Activated T-helper 9 cell treated with anti-CD3 and anti-CD28 coated beads, Interleukin-2, amount 50 U/mL, for 16 hours (primary cell): ENCODE results near the gene LY6G6C.
A peak's percentile ranks its signal among the peaks of the same experiment; 100 is the strongest.

Experiments
- DNase-seq: peaks from one replicate; pipeline ENCODE4 v3.0.0-alpha.2; 2020; ENCODE audit warnings: low read depth

LY6G6C gene, protein sequence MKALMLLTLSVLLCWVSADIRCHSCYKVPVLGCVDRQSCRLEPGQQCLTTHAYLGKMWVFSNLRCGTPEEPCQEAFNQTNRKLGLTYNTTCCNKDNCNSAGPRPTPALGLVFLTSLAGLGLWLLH

DNA sequence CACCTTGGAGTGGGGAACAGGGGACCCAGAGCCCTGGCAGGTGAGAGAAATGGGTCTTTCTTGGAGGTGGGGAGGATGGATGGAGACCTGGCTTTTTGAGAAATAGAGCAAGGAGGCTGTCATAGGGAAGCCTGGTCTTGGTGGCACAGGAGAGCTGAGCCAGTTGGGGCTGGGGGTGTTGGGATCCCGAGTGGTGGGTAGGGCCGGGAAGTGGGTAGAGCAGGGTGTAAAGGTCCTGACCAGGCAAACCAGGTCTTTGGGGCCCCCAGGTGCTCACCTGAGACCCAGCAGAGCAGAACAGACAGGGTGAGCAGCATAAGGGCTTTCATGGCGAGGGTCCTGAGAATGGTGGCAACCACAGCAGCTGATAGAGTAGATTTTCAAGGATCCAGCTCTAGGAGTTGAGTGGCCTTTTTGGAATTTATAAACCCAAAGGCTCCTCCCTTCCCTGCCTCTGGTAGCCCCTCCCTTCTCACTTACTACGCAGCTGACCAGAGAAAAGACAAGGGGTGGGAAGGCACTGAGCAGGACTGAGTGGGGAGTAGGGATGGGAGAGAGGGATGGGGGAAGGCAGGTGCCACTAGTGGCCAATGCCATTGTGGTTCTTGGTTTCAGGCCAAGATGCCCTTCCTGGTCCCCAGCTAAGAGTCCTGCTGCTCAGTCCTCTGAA, at the start of gene LY6G6C:
LY6G6C (minus strand) TSS at position 396 of the 670 bp plus-strand sequence; CDS start at position 329, 67 bp downstream.
- DNase-seq: no peak

DNA sequence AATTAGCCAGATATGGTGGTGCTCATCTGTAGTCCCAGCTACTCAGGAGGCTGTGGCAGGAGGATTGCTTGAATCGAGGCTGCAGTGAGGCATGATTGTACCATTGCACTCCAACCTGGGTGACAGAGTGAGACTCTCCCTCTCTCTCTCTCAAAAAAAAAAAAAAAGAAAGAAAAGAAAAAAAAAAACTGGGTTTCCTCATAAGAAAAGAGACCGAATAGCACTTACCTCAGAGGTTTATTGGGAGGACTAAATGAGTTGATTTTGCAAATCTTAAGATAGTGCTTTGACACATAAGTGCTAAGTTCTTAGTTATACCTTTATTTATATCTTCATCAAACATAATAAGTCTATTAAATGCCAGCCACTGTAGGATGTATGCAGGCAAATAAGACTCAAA, 49.3 kb upstream of the LY6G6C start:
- no peak for DNase-seq

DNA sequence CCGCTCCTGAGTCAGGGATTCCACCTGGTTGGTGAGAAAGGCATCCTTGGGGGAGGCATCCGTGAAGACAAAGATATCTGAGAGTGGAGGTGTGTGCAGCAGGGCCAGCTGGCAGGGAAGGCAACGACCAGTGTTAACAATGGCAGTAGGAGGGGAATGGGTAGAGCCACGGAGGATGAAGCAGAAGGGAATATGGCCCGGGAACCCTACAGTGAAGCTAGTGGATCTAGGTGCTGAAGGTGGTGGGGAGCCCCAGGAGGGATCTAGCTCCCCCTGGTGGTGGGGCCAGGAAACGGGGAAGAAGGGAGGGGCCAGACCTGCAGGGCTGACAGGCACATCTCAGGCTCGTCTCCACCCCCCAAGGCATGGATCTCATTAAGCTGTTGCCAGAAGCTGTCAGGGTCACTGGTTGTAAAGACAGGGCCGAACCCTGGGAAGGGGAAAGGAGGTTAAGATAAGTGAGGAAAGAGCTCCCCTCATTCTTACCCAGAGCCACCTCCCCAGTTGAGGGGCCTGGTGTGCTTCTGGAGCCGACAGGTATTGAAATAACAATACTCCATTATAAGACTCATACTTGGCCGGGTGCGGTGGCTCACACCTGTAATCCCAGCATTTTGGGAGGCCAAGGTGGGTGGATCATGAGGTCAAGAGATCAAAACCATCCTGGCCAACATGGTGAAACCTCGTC, 48.3 kb upstream of the LY6G6C start:
- DNase-seq: peak; percentile 69

DNA sequence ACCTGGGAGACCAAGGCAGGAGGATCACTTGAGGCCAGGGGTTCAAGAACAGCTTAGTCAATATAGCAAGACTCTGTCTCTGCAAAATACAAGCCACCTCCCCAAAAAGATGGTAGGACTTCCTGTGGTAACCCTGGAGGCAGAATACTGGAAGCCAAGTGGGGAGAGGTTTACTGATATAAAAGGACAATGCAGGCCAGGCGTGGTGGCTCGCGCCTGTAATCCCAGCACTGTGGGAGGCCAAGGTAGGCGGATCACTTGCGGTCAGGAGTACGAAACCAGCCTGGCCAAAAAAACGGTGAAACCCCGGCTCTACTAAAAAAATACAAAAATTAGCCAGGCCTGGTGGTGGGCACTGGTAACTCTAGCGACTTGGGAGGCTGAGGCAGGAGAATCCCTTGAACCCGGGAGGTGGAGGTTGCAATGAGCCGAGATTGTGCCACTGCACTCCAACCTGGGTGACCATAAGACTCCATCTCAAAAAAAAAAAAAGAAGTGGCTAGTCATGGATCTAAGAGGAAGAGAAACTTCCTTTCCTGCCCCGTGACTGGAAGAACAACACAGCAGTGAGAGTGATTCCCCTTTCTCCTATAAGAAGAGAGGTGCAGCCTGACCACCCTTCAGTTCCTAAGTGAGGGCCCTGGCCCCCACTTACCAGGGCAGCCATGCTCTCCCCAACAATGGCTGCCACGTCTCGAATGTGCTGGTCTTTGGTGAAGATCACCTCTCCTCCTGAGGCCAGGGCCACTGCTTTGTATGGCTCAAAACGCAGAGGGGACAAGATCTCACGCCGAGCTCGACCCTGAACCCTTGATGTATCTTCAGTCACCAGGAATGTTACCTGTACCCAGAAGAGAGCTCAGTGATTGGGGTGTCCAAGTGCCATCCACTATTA, 47.1 kb upstream of the LY6G6C start:
- DNase-seq: no peak

DNA sequence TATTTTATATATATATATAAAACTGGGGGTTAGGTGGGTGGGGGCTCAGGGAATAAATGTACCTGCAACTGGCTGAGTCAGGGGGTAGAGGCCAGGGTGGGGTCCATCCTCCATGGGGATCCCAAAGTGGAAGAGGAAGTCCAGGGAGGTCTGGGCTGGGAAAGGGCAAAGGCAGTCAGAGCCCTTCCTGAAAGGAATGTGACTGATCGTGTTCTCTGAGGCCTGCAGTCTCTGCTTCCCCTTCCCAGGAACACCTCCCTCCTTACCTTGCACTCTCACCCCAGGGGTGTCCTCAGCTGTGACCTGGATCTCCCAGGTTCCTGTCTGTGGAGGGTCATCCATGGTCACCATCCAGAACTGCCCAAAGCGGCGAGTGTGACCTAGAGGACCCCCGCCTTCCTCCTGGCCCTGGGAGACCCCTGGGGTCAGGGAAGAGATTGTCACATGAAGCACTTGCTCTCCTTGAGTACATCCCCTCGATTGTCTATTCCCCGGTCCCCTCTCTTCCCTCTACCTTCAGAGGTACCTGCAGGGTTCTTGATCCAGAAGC, 45.6 kb upstream of the LY6G6C start:
- no peak for DNase-seq

DNA sequence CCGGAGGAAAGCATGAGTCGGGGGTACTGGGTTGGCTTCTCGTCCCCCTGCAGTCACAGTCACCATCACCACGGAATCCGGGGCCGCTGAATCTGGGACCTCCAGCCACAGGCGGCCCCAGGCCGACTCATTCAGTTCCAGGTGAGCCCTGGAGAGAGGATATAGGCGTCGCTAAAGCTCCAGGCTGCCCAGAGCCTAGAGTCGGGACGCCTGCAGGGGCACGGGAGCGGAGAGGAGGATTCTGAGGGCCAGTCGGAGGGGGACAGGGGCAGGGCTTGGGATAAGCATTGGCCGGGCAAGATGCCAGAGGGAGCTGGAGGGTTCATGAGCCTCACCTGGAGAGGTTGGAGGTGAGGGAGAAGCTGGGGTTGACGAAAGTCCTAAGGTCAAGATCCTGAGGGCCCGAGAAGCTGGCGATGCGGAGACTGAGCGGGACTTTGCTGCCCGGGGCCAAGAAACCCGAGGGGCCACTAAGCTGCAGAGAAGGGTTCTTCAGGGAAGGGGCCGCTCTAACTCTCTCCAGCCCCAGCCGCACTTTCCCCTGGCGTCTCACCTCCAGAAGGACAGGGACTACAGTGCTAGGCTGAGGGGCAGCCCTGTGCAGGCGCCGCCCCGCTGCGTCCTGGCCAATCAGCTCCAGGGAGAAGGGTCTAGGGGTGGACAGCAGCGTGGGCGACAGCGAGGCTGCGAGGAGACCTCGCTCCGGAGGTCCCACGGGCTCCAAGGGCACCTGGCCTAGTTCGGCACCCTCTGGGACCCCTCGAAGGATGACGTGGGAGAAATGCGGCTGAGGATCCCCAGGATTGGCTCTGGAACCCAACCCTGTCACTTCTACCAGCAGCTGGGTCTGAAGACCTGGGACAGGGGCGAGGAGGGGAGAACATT, 44.6 kb upstream of the LY6G6C start:
- DNase-seq: no peak

DNA sequence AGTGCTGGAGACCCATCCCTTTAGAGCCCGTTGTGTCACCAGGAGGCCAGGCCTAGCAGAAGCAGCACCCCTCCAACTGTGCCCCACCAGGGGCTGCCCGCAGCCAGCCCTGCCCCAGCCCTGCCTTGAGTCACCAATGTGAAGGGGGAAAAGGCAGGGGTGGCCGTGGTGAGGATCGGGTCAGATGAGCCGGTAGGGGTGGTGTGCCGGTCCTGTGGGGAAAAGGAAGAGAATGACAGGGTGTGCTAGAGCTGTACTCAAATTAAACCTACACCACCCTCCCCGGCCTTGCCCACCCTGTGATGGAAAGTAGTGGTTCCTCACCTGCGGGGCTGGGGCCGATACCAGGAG, 44.0 kb upstream of the LY6G6C start:
- DNase-seq: no peak

DNA sequence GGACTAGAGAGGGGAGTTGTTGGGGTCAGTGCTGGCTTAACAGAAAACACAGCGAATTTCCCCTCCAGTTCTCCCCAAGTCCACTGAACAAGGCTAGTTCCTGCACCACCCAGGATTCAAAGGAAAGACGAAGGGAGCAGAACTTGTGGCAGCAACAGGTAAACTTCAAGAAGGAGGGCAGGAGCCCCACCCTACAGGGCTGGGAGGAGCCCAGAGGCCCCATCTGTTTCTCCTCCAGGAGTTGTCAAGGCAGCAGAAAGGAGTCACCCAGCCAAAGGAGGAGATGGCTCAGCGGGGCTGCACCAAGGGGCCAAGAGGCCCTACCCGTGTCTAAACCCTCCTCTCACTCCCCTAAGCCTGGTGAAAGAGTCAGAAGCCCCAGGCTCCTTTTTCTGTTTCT, 42.7 kb upstream of the LY6G6C start:
- no peak for DNase-seq

DNA sequence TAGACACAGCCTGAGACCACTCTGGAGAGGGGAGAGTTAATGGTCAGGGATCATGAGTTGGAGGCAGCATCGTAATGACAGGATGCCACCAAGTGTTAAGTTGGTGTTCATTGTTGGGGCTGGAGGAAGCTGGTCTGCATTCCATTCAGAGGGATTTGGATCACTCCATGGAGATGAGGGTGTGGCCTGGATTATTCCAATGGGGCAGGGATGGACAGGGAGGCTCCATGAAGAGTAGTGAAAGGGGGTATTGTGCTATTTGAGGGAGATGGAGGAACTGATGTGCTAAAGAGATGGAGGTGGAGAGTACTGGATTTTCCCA, 42.0 kb upstream of the LY6G6C start:
- DNase-seq: no peak

DNA sequence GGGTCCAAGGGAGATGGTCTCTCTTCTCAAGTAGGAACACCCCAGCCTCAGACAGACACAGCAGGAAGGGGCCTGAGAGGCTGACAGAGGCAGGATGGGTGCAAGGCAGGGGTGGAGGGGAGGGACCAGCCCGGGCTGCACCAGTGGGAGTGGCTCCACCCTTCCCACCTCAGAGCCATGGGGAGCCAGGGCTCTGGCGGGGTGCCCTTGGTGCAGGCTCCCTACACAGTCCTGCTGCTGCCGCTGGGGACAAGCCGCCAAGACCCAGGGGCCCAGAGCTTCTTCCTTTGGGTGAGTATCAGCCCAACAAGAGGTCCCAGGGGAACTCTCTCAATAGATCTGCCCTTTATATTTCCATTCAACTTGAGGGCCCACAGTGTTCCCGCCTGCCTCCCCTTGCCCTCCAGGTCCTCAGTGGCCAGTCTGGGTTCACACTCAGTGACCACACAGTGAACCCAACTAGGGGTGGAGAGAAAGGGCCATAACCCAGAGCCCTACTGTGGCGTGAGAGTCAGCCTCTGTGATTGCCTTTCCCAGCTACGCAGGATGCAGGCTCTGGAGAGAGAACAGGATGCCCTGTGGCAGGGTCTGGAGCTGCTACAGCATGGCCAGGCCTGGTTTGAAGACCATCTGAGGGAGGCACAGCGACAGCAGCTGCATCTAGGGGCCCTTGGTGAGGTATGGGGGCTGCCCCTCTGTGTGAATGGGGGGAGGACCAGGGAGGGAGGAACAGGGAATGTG, 41.5 kb upstream of the LY6G6C start:
- no peak for DNase-seq

DNA sequence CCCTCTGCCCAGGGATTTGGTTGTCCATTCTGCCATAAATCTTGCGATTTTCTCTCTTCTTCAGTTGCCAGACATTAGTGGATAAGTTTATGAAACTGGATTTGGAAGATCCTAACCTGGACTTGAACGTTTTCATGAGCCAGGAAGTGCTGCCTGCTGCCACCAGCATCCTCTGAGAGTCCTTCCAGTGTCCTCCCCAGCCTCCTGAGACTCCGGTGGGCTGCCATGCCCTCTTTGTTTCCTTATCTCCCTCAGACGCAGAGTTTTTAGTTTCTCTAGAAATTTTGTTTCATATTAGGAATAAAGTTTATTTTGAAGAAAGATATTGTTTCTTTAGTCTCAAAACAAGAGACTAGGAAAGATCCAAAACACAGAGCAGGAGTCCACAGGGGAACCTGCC, 40.8 kb upstream of the LY6G6C start, which contains the start of gene SAPCD1:
SAPCD1 (plus strand) TSS at position 301 of the 400 bp plus-strand sequence. CDS start 399 bp downstream, outside the sequence.
- DNase-seq: no peak

DNA sequence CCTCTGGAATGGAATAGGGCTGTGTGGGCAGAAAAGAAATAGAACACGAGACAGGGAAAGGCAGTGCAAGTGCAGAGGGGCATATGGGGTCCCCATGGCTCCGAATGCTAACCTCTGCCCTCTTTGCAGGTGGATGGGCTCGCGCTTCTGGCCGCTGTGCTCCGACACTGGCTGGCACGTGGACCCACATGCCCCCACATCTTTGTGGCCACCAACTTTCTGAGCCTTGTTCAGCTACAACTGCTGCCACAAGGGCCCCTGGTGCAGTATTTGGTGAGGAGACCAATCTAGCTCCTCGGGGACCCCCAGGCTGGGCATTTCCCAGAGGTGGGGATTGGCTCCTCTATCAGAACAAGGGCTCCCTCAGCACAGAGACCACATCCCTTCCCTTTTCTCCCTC, 39.8 kb upstream of the LY6G6C start:
- DNase-seq: no peak

DNA sequence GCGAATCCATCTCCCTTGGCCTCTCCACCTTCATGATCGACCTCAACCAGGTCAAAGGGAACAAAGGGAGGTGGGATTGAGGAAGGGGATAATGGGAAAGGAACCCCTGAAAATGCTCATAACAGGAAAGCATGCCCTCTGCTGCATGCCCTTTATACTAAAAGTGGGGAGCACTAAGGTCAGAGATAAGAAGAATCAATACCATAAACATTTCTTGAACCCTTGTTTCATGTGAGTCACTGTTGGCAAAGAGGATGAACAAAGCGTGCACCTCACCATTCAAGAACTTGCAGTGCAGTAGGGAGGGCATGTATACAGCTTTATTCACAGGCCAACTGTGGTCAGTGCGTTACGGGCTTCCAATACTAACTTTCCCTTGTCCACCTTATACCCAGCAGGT, 39.2 kb upstream of the LY6G6C start:
- DNase-seq: no peak

DNA sequence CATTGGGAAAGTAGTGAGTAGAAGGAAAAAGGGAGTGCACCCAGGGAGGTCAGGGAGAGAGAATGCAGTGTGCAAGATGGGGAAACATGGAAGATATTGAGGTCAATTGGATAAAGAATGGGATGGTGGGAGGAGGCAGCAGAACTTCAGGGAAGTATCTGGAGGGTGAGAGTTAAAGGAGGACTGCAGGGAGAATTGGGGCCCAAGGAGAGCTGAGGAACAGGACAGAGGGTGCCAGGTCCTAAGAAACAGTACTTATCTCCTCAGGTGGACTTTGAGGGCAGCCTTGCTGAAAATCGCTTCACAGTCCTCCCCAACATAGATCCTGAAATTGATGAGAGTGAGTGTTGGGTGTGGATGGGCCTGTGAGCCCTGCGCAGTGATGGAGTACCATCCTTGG, 36.7 kb upstream of the LY6G6C start:
- DNase-seq: no peak

DNA sequence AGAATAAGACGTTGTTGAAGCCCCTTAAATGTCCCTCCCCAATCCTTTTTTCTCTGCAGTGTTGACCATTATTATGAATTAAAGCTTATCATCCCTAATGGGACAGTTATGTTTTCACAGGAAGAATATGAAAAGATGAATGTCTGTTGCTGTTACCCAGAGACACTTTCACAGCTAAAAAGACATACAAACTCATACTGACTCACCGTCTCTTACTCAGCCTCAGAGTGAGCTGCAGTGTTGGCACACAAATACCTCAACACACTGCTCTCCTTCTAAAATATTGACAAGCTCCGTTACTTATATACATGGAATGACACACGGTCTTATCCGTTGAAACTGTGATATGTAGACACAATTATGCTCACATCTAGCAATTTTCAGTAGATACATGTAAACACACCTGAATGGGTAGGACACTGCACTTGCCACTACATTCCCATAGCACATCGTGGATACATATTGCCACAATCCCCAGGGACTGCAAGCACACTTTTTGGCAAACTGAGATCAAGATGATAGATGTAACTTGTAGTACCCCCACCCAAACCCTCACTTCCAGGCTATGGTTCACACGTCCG, 31.3 kb upstream of the LY6G6C start:
- no peak for DNase-seq

DNA sequence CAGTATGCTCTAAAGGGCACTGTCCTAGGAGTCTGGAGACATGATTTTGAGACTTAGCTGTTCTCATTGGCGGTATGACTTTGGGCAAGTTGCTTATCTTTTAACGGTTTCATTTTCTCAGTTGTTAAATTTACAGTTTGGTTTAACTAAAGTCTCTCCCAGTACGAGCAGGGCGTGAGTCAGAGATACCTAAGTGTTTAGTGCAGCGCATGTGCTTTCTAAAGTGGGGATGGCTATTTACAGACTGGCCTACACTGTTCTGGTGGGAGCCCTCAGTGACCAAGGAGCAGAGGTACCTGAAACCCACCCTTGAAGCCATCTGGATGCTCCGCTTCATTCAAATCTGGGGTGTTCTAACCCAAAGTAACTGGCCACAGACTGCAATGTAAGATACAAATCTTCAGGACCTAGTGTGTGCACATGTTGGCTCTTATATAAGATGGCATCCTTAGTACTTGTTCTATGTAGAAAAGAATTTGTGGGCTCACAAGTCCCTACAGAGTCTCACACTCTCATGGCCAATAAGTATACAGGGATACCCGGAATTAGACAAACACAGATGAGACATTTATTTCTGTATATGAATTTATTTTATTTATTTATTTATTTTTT, 29.0 kb upstream of the LY6G6C start:
- DNase-seq: no peak

DNA sequence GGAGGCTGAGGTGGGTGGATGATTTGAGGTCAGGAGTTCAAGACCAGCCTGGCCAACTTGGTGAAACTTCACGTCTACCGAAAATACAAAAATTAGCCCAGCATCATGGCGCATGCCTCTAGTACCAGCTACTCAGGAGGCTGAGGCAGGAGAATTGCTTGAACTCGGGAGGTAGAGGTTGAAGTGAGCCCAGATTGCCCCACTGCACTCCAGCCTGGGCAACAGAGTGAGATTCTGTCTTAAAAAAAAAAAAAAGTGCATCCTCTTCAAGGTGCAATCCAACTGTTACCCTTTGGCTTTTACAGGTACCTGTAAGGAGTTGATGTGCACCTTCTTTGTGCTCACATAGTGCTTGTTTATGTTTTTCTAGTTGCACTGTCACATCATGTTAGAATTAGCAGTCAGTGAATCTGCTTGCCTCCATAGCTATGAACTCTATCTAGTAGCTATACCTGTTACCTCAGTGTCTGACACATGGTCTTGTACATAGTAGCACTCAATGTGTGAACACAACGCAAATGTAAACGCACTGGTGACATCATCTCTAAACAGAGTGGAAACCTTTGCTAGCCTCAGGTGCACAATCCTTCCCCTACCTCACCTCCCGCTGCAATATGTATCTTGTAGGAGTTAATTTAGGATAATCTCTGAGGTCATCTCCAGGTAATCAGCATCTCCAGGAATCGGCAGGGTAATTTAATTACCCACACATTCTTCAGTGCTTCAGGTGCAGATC, 27.9 kb upstream of the LY6G6C start:
- no peak for DNase-seq

DNA sequence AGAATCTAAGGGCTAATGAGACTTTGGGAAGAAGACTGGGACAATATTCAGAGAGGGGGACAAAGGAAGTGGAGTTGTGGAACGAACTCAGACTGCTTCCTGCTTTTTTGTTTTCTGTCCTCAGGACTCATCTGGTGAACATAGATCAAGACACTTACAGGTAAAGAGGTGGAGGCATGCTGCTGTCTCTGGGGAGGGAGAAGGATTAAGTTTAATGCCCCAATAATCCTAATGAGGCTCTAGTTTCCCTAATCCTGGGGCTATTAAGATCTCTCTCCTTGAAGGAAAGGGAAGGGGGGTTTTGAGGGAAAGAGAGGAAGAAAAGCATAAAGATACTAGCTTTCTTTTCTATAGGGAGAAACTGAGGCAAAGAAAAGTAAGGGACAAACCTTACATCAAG, 22.9 kb upstream of the LY6G6C start:
- no peak for DNase-seq

DNA sequence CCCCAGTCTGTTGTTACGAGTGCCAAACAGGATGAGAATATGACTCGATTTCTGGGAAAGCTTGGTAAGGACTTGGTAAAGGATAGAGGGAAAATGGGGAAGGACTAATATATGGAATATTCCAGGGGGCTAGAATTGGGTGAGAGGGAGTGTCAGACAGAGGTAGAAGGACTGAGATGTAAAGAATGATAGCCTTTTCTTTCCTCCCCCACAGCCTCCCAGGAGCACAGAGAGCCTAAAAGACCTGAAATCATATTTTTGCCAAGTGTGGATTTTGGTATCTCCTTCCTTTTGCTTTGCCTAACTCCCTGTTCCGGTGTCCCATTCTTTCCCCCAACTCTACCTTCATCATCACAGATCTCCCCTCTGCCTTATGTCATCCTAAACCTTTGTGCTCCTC, 21.3 kb upstream of the LY6G6C start:
- DNase-seq: no peak
